HEK293 (cell line): ENCODE measurements around the gene MCFD2.

ENCODE experiments used
- CTCF ChIA-PET: fragments of 350-600 bp; formaldehyde crosslinking; extraction: SDS; loops from one replicate; lab custom pipeline; 2021; ENCODE audit warnings: antibody characterized with exemption; lab: Yijun Ruan, JAX
- POLR2A ChIA-PET: fragments of 300-600 bp; formaldehyde crosslinking; extraction: SDS; loops from one replicate; lab custom pipeline; 2020; ENCODE audit warnings: antibody characterized with exemption, inconsistent platforms; lab: Yijun Ruan, JAX
- H3K27ac ChIP-seq: fragments of 200-500 bp; sonication (Bioruptor generic); 2 replicates; pipeline ENCODE4 v1.5.1; 2014; ENCODE audit warnings: low read depth, low read length, control low read depth, inconsistent platforms; ENCODE audit errors: extremely low read depth
- H3K36me3 ChIP-seq, 2 experiments: fragments of 200-500 bp in 1 of 2; sonication (Bioruptor generic) in 1 of 2; 1 replicate in 1 of 2; 2 replicates in 1 of 2; pipeline ENCODE4 v1.5.1; 2014 to 2017; ENCODE audit warnings: inconsistent platforms in 2 of 2, low read length in 2 of 2; ENCODE audit not compliant: control insufficient read depth in 2 of 2, insufficient read depth in 1 of 2
- H3K4me1 ChIP-seq: fragments of 200-500 bp; sonication (Bioruptor generic); 2 replicates; pipeline ENCODE4 v1.5.1; 2014; ENCODE audit warnings: mild to moderate bottlenecking, low read length, inconsistent platforms; ENCODE audit not compliant: control insufficient read depth, insufficient read depth
- H3K4me3 ChIP-seq: 2 replicates; pipeline ENCODE4 v1.5.1; 2011; ENCODE audit warnings: low read depth, mild to moderate bottlenecking, control low read depth, low read length, moderate library complexity
- H3K9me3 ChIP-seq: fragments of 200-500 bp; sonication (Bioruptor generic); 2 replicates; pipeline ENCODE4 v1.5.1; 2014; ENCODE audit warnings: low read depth, low read length, inconsistent platforms; ENCODE audit not compliant: control insufficient read depth, insufficient read depth
- MEIS1 ChIP-seq: sonication (generic); formaldehyde crosslinking; IDR thresholded peaks from 2 replicates; pipeline ENCODE4 v1.8.1; 2022; ENCODE audit warnings: missing genetic modification reagents, mild to moderate bottlenecking, borderline replicate concordance
- SP7 ChIP-seq: fragments of 450-650 bp; formaldehyde crosslinking; IDR thresholded peaks from 2 replicates; pipeline ENCODE4 v1.5.1; 2016; ENCODE audit warnings: missing biosample characterization, missing genetic modification characterization
- WT1 ChIP-seq: fragments of 450-650 bp; formaldehyde crosslinking; IDR thresholded peaks from 2 replicates; pipeline ENCODE4 v1.5.1; 2016; ENCODE audit warnings: missing biosample characterization, missing genetic modification characterization
- ZBTB1 ChIP-seq: fragments of 450-650 bp; formaldehyde crosslinking; IDR thresholded peaks from 2 replicates; pipeline ENCODE4 v1.5.1; 2016; ENCODE audit warnings: missing biosample characterization, missing genetic modification characterization
- ZBTB21 ChIP-seq: fragments of 450-650 bp; formaldehyde crosslinking; IDR thresholded peaks from 2 replicates; pipeline ENCODE4 v1.5.1; 2017; ENCODE audit warnings: missing biosample characterization, missing genetic modification characterization
- ZBTB48 ChIP-seq: fragments of 450-650 bp; formaldehyde crosslinking; IDR thresholded peaks from 2 replicates; pipeline ENCODE4 v1.5.1; 2016; ENCODE audit warnings: missing biosample characterization, missing genetic modification characterization
- ZFHX2 ChIP-seq: fragments of 450-650 bp; formaldehyde crosslinking; conservative IDR thresholded peaks from 2 replicates; pipeline ENCODE4 v1.5.1; 2016; ENCODE audit warnings: missing biosample characterization, missing genetic modification characterization
- ZIC2 ChIP-seq: fragments of 450-650 bp; formaldehyde crosslinking; IDR thresholded peaks from 2 replicates; pipeline ENCODE4 v1.5.1; 2016; ENCODE audit warnings: missing biosample characterization, missing genetic modification characterization
- ZNF19 ChIP-seq: fragments of 450-650 bp; formaldehyde crosslinking; IDR thresholded peaks from 2 replicates; pipeline ENCODE4; 2016; ENCODE audit warnings: missing biosample characterization, missing genetic modification characterization, low read depth
- ZNF610 ChIP-seq: fragments of 450-650 bp; formaldehyde crosslinking; IDR thresholded peaks from 2 replicates; pipeline ENCODE4 v1.5.1; 2016; ENCODE audit warnings: missing biosample characterization, missing genetic modification characterization, borderline replicate concordance
- ZNF658 ChIP-seq: fragments of 450-650 bp; formaldehyde crosslinking; IDR thresholded peaks from 2 replicates; pipeline ENCODE4; 2016; ENCODE audit warnings: missing biosample characterization, missing genetic modification characterization
- ZNF777 ChIP-seq: fragments of 450-650 bp; formaldehyde crosslinking; IDR thresholded peaks from 2 replicates; pipeline ENCODE4 v1.5.1; 2017; ENCODE audit warnings: missing biosample characterization, missing genetic modification characterization, borderline replicate concordance
- ZSCAN23 ChIP-seq: fragments of 450-650 bp; formaldehyde crosslinking; IDR thresholded peaks from 2 replicates; pipeline ENCODE4 v1.5.1; 2016; ENCODE audit warnings: missing biosample characterization, missing genetic modification characterization
- TF ChIP-seq, protein P1 (sequence below): fragments of 450-650 bp; formaldehyde crosslinking; IDR thresholded peaks from 2 replicates; pipeline ENCODE4 v1.5.1; 2017; ENCODE audit warnings: missing biosample characterization, missing genetic modification characterization
- TF ChIP-seq, protein P2 (sequence below): fragments of 450-650 bp; IDR thresholded peaks from 2 replicates; pipeline ENCODE4 v1.5.1; 2018; ENCODE audit warnings: missing biosample characterization, mild to moderate bottlenecking, missing genetic modification characterization
- TF ChIP-seq, protein P3 (sequence below): fragments of 450-650 bp; formaldehyde crosslinking; IDR thresholded peaks from 2 replicates; pipeline ENCODE4 v1.5.1; 2016; ENCODE audit warnings: missing biosample characterization, missing genetic modification characterization

MCFD2 gene

DNA sequence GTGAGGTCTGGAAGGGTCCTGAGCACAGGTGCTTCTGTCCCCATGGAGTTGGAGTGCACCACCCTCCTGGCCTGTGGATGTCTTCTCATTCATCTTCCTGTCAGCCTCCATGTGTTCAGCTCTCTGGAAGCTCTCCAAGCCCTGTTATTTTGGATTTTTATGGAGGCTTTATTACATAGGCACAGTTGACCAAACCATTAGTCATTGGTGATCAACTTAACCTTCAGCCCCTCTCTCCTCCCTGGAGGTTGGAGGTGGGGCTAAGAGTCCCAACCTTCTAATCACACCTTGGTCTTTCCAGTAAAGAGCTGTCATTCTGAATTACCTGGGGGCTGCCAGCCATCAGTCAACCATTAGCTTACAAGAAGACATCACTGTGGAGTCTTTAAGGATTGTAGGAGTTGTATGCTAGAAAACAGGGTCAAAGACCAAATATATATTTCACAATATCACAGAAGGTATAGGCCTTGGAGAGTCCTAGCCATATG, 7.5 kb upstream of the MCFD2 start:
- ChIA-PET POLR2A (interaction anchor here (0.6 kb wide), 1 partner anchor 467 kb away, joined by 4 read pairs; no protein-coding TSS in a partner anchor), CTCF (interaction anchor here (0.6 to 2.3 kb wide), 3 partner anchors 13 to 844 kb away, joined by 3 to 7 read pairs (median 4); no protein-coding TSS in a partner anchor)
- peak; percentile 68 for TF ChIP-seq SP7 (tag by site-specific recombination)
- no peak for TF ChIP-seq ZSCAN23 (tag by site-specific recombination)
- TF ChIP-seq ZBTB48 (tag by site-specific recombination): no peak
- TF ChIP-seq, protein P1, sequence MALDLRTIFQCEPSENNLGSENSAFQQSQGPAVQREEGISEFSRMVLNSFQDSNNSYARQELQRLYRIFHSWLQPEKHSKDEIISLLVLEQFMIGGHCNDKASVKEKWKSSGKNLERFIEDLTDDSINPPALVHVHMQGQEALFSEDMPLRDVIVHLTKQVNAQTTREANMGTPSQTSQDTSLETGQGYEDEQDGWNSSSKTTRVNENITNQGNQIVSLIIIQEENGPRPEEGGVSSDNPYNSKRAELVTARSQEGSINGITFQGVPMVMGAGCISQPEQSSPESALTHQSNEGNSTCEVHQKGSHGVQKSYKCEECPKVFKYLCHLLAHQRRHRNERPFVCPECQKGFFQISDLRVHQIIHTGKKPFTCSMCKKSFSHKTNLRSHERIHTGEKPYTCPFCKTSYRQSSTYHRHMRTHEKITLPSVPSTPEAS (tag by site-specific recombination): no peak
- no peak for TF ChIP-seq ZNF658 (tag by site-specific recombination)
- TF ChIP-seq, protein P2, sequence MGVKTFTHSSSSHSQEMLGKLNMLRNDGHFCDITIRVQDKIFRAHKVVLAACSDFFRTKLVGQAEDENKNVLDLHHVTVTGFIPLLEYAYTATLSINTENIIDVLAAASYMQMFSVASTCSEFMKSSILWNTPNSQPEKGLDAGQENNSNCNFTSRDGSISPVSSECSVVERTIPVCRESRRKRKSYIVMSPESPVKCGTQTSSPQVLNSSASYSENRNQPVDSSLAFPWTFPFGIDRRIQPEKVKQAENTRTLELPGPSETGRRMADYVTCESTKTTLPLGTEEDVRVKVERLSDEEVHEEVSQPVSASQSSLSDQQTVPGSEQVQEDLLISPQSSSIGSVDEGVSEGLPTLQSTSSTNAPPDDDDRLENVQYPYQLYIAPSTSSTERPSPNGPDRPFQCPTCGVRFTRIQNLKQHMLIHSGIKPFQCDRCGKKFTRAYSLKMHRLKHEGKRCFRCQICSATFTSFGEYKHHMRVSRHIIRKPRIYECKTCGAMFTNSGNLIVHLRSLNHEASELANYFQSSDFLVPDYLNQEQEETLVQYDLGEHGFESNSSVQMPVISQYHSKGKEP (tag by site-specific recombination): no peak
- no peak for TF ChIP-seq ZBTB1
- H3K4me3 ChIP-seq: no peak overlapping the region
- no peaks in the 10 kb centered on the region for H3K36me3 ChIP-seq
- no peaks in the 10 kb centered on the region for H3K9me3 ChIP-seq
- H3K27ac ChIP-seq: no peak overlapping the region
- H3K4me1 ChIP-seq: no peaks in the 10 kb centered on the region

DNA sequence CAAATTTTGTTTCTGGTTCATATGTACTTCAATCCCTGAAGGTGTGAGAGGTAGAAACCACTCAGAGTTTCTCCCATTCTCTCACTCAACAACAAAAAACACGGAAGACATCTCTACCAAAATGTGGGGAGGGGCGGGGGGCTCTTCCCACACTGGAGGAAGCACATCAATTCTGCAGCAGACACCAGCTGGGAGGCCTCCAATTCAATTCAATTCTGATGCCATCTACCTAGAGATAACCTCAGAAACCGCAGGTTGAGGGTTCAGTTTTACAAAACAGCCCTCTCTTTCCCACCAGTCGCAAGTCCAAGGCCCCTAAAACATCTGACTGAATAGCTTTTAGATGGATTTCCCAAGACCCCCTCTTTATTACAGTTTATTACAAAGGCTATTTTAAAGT, 7.0 kb upstream of the MCFD2 start:
- Histone ChIP-seq H3K27ac (no peak overlapping the region), H3K4me3 (no peak overlapping the region), H3K36me3 (no peaks in the 10 kb centered on the region), H3K9me3 (no peaks in the 10 kb centered on the region), H3K4me1 (no peaks in the 10 kb centered on the region)
- TF ChIP-seq, protein P3, sequence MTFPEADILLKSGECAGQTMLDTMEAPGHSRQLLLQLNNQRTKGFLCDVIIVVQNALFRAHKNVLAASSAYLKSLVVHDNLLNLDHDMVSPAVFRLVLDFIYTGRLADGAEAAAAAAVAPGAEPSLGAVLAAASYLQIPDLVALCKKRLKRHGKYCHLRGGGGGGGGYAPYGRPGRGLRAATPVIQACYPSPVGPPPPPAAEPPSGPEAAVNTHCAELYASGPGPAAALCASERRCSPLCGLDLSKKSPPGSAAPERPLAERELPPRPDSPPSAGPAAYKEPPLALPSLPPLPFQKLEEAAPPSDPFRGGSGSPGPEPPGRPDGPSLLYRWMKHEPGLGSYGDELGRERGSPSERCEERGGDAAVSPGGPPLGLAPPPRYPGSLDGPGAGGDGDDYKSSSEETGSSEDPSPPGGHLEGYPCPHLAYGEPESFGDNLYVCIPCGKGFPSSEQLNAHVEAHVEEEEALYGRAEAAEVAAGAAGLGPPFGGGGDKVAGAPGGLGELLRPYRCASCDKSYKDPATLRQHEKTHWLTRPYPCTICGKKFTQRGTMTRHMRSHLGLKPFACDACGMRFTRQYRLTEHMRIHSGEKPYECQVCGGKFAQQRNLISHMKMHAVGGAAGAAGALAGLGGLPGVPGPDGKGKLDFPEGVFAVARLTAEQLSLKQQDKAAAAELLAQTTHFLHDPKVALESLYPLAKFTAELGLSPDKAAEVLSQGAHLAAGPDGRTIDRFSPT: no peak
- TF ChIP-seq MEIS1 (CRISPR knock-in tag): no peak
- TF ChIP-seq ZNF610 (tag by site-specific recombination): no peak
- TF ChIP-seq ZFHX2 (tag by site-specific recombination): no peak
- TF ChIP-seq ZNF777 (tag by site-specific recombination): no peak
- TF ChIP-seq ZNF19 (tag by site-specific recombination): no peak
- TF ChIP-seq ZBTB21 (tag by site-specific recombination): no peak
- POLR2A ChIA-PET: no interaction called here
- CTCF ChIA-PET: interaction anchor here (0.5 to 2.3 kb wide), 6 partner anchors 14 to 1805 kb away, joined by 3 to 7 read pairs (median 4); no protein-coding TSS in a partner anchor

DNA sequence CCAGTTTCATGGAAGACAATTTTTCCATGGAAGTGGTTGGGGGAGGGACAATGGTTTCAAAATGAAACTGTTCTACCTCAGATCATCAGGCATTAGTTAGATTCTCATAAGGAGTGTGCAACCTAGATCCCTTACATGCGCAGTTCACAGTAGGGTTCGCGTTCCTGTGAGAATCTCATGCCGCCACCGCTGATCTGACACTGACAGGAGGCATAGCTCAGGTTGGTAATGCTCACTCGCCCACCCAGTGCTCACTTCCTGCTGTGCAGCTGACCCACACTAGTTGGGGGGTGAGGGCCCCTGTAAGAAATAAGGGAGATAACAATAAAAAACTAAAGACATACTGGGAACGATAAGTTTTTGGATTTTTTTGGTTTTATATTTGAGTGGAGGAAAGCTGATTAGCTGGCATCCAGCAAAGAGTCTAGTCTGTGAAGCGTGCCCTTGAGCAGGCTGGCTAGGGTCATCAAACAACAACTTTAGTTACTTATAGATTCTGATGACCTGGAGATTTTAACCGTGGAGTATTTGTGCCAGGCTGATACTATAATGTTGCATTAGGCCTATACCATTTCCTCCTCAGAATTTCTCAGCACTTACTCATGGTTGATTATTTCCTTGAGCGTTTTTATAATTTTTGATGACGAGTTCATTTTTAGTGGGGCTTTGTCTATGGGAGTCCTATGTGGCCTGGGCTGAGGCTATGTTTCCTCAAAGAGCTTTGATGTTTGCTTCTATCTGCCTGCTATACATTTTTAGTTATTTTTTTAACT, 6.3 kb upstream of the MCFD2 start:
- Histone ChIP-seq H3K36me3 (no peaks in the 10 kb centered on the region), H3K27ac (no peak overlapping the region), H3K4me1 (no peaks in the 10 kb centered on the region), H3K9me3 (no peaks in the 10 kb centered on the region)
- CTCF ChIA-PET: interaction anchor here (0.5 to 4.0 kb wide), 6 partner anchors 14 to 1806 kb away, joined by 3 to 29 read pairs (median 6); no protein-coding TSS in a partner anchor
- no peak for TF ChIP-seq WT1 (tag by site-specific recombination)
- 0 out of 2 replicates have a peak, but pooled peaks have one; percentile 16 for TF ChIP-seq ZIC2 (tag by site-specific recombination)
- TF ChIP-seq, all 188 proteins: peak for 1
- POLR2A ChIA-PET: no interaction called here
- H3K4me3 ChIP-seq: no peak overlapping the region
